Ramos (cell line): ENCODE results near the gene STEAP1.
"Not testable (repeated sequence)": the region's sequence is repeated elsewhere in the genome, so short reads cannot be mapped to it uniquely, and the experiment has no call there.

Source experiments
- in situ Hi-C: fragments of 300-500 bp; cut with MboI; formaldehyde crosslinking; loops from one replicate; pipeline ENCODE4 v1.14.3; 2022; ENCODE audit warnings: low sequenced_read_pairs; ENCODE audit not compliant: unreplicated experiment

STEAP1 gene

GRCh38 chr7:90172624-90173023, 18.4 kb downstream of the STEAP1 start:
- in situ Hi-C loops, result no loop called here

GRCh38 chr7:90173127-90173844, 19.0 kb downstream of the STEAP1 start:
- in situ Hi-C loops, result no loop called here

- in situ Hi-C loops, result no loop called here
Observed at GRCh38 chr7:90175667-90176066, 21.4 kb downstream of the STEAP1 start.

- in situ Hi-C loops, result no loop called here
Observed at GRCh38 chr7:90176195-90176594, 21.9 kb downstream of the STEAP1 start.

- in situ Hi-C loops, result no loop called here
Observed at GRCh38 chr7:90178166-90178565, 23.9 kb downstream of the STEAP1 start.

- in situ Hi-C loops, result no loop called here
Observed at GRCh38 chr7:90178679-90179278, 24.5 kb downstream of the STEAP1 start.

GRCh38 chr7:90180011-90180585, 25.8 kb downstream of the STEAP1 start:
- in situ Hi-C loops, result no loop called here

GRCh38 chr7:90180649-90181048, 26.4 kb downstream of the STEAP1 start:
- in situ Hi-C loops, result no loop called here

DNA sequence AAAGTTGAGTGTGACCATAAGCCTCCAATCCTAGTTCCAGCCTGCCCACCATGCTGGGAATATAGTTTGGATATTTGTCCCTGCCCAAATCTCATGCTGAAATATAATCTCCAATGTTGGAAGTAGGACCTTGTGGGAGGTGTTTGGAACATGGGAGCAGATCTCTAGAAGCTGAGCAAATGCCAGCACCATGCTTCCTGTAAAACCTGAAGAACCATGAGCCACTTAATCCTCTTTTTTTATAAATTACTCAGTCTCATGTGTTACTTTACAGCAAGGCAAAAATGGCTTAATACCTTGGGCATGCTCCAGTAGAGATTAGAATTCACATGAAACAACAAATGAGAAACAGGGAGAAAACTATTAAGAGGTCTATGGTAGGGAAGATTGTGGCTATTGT, 27.2 kb downstream of the STEAP1 start:
- in situ Hi-C loops, result no loop called here

- in situ Hi-C loops, result not testable (repeated sequence)
Observed at GRCh38 chr7:90186290-90186689, 32.0 kb downstream of the STEAP1 start.

DNA sequence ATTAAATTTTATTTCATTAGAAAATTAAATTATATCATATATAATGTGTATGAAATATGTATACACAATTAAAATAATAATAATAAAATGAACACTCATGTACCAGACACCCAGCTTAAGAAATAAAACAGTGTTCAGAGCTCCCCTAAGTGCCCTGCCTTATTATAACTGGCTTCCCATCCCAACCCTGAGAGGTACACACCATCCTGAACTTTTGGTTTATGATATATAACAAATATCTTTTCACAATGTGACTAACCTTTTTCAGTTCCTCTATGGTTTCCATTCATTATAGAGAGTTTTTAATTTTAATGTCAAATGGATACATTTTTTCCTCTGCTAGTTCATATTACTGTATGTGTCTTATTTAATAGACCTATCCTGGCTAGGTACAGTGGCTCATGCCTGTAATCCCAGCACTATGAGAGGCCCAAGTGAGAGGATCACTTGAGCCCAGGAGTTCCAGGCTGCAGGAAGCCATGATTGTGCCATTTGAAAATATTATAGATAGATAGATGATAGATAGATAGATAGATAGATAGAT, 33.3 kb downstream of the STEAP1 start:
- in situ Hi-C loops, result no loop called here

GRCh38 chr7:90188281-90188680, 34.0 kb downstream of the STEAP1 start:
- in situ Hi-C loops, result no loop called here

- in situ Hi-C loops, result no loop called here
Observed at GRCh38 chr7:90190995-90191394, 36.7 kb downstream of the STEAP1 start.

GRCh38 chr7:90191648-90192047, 37.4 kb downstream of the STEAP1 start:
- in situ Hi-C loops, result no loop called here

- in situ Hi-C loops, result no loop called here
Observed at GRCh38 chr7:90192876-90193750, 38.8 kb downstream of the STEAP1 start.

GRCh38 chr7:90194911-90195809, 40.9 kb downstream of the STEAP1 start:
- in situ Hi-C loops, result no loop called here

GRCh38 chr7:90201500-90202195, 47.4 kb downstream of the STEAP1 start:
- in situ Hi-C loops, result no loop called here

GRCh38 chr7:90207956-90208355, 53.7 kb downstream of the STEAP1 start:
- in situ Hi-C loops, result no loop called here

GRCh38 chr7:90209776-90210175, 55.5 kb downstream of the STEAP1 start:
- in situ Hi-C loops, result no loop called here
